ENCODE results near the gene PAQR4. TPM values are rescaled to one million over a fixed set of nuclear protein-coding genes. Genes with fewer than 3 reads are reported as not detected.

The PAQR4 gene
- total and polyA plus RNA-seq, 2 experiments from 2014 or later, result 3.1 to 11.0 TPM

GRCh38 chr16:2986623-2987188 is 17.6 kb downstream of the PAQR4 start:
- Histone ChIP-seq H3K36me3 (no peaks in the 10 kb centered on the region), H3K4me1 (ENCODE audit: low read depth) (peaks cover 15% of the 10 kb centered on the region), H3K27me3 (no peaks in the 10 kb centered on the region), H3K4me3 (no peak overlapping the region), H3K9me3 (ENCODE audit: low read depth) (no peaks in the 10 kb centered on the region), H3K27ac (no peak overlapping the region)
- TF ChIP-seq CTCF (IDR thresholded peaks at IDR 0.05; ENCODE audit: low read depth, low read length), result no peak
- no peak for DNase-seq (ENCODE audit: low read depth in 1 of 2, low spot score in 1 of 2)

GRCh38 chr16:2987286-2987685 is 18.1 kb downstream of the PAQR4 start:
- DNase-seq (ENCODE audit: low read depth in 1 of 2, low spot score in 1 of 2), result no peak
- H3K27ac ChIP-seq, result peak overlapping the region; percentile 77
- no peaks in the 10 kb centered on the region for H3K27me3 ChIP-seq
- H3K4me1 ChIP-seq (ENCODE audit: low read depth), result peaks cover 15% of the 10 kb centered on the region
- no peak overlapping the region for H3K4me3 ChIP-seq
- TF ChIP-seq CTCF (IDR thresholded peaks at IDR 0.05; ENCODE audit: low read depth, low read length), result no peak
- H3K9me3 ChIP-seq (ENCODE audit: low read depth), result no peaks in the 10 kb centered on the region
- no peaks in the 10 kb centered on the region for H3K36me3 ChIP-seq

- H3K9me3 ChIP-seq (ENCODE audit: low read depth), result no peaks in the 10 kb centered on the region
- H3K4me1 ChIP-seq (ENCODE audit: low read depth), result peaks cover 15% of the 10 kb centered on the region
- peak in 1 of 2 donors; percentile 68 for DNase-seq (ENCODE audit: low read depth in 1 of 2, low spot score in 1 of 2)
- H3K4me3 ChIP-seq, result no peak overlapping the region
- no peak for TF ChIP-seq CTCF (IDR thresholded peaks at IDR 0.05; ENCODE audit: low read depth, low read length)
- peak overlapping the region; percentile 77 for H3K27ac ChIP-seq
- no peaks in the 10 kb centered on the region for H3K27me3 ChIP-seq
- H3K36me3 ChIP-seq, result no peaks in the 10 kb centered on the region
These were observed 18.7 kb downstream of the PAQR4 start for GRCh38 chr16:2987833-2988232.

GRCh38 chr16:2988590-2989099 is 19.5 kb downstream of the PAQR4 start:
- Histone ChIP-seq H3K27ac (peak overlapping the region; percentile 77), H3K4me3 (no peak overlapping the region), H3K36me3 (no peaks in the 10 kb centered on the region), H3K9me3 (ENCODE audit: low read depth) (no peaks in the 10 kb centered on the region), H3K4me1 (ENCODE audit: low read depth) (peaks cover 15% of the 10 kb centered on the region), H3K27me3 (no peaks in the 10 kb centered on the region)
- DNase-seq (ENCODE audit: low read depth in 1 of 2, low spot score in 1 of 2), result no peak
- no peak for TF ChIP-seq CTCF (IDR thresholded peaks at IDR 0.05; ENCODE audit: low read depth, low read length)

- no peak for DNase-seq (ENCODE audit: low read depth in 1 of 2, low spot score in 1 of 2)
These were observed 21.7 kb downstream of the PAQR4 start for GRCh38 chr16:2990891-2991290.

More at GRCh38 chr16:2990891-2991290, 21.7 kb downstream of the PAQR4 start:
- Histone ChIP-seq H3K27me3 (no peaks in the 10 kb centered on the region), H3K4me3 (no peak overlapping the region), H3K36me3 (no peaks in the 10 kb centered on the region), H3K27ac (no peak overlapping the region), H3K4me1 (ENCODE audit: low read depth) (peaks cover 15% of the 10 kb centered on the region), H3K9me3 (ENCODE audit: low read depth) (no peaks in the 10 kb centered on the region)
- no peak for TF ChIP-seq CTCF (IDR thresholded peaks at IDR 0.05; ENCODE audit: low read depth, low read length)
